AG09309 (cell line): Measurements from ENCODE around the gene ZNF555.

ENCODE experiments used
- DNase-seq: peaks from one replicate; pipeline ENCODE4 v3.0.0-alpha.2; 2010; ENCODE audit warnings: low read depth
- H3K4me3 ChIP-seq: 2 replicates; pipeline ENCODE4 v1.5.1; 2011; ENCODE audit warnings: mild to moderate bottlenecking, low read depth, low read length, moderate library complexity; ENCODE audit not compliant: control insufficient read depth
- CTCF ChIP-seq: IDR thresholded peaks from 2 replicates; pipeline ENCODE4 v1.5.1; 2011; ENCODE audit warnings: mild to moderate bottlenecking, low read depth, low read length, inconsistent platforms; ENCODE audit not compliant: insufficient read depth, control insufficient read depth; ENCODE audit errors: missing control alignments

ZNF555 gene

GRCh38 chr19:2846180-2846894, 5.1 kb downstream of the ZNF555 start:
- peak; percentile 8 for DNase-seq
- H3K4me3 ChIP-seq, result no peak overlapping the region
- no peak for TF ChIP-seq CTCF

- DNase-seq, result no peak
- H3K4me3 ChIP-seq, result no peak overlapping the region
- TF ChIP-seq CTCF, result no peak
Observed at GRCh38 chr19:2847507-2847906, 6.2 kb downstream of the ZNF555 start.

GRCh38 chr19:2848616-2849015, 7.3 kb downstream of the ZNF555 start:
- TF ChIP-seq CTCF, result no peak
- H3K4me3 ChIP-seq, result no peak overlapping the region
- DNase-seq, result peak; percentile 58

DNA sequence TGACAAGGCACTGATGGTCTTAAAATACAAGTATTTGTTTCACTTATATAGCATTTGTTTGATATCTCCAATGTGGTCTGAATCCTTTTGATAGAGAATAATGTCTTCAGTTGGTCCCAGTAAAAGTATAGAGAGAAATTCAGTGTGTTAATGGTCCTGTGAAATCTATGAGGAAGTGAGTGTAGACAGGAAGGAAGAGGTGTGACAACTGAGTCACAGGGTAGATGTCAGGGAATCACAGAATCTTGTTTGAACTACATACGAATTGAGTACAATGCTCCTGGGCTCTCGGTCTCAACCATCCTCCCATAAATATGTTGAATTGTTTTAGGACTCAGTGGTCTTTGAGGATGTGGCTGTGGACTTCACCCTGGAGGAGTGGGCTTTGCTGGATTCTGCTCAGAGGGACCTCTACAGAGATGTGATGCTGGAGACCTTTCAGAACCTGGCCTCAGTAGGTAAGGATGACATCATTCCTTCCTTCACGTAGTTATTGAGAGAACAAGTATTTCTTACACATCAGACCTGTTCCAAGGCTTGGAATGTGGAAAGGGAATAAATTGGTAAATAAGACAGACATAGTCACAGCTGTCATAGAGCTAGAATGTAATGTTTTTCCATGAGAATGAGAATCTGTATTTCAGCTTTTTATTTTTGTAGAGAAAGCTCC, 9.1 kb downstream of the ZNF555 start:
- DNase-seq, result no peak
- TF ChIP-seq CTCF, result no peak
- no peak overlapping the region for H3K4me3 ChIP-seq

- H3K4me3 ChIP-seq, result no peak overlapping the region
- TF ChIP-seq CTCF, result no peak
- no peak for DNase-seq
Observed at GRCh38 chr19:2852598-2852997, 11.3 kb downstream of the ZNF555 start.

DNA sequence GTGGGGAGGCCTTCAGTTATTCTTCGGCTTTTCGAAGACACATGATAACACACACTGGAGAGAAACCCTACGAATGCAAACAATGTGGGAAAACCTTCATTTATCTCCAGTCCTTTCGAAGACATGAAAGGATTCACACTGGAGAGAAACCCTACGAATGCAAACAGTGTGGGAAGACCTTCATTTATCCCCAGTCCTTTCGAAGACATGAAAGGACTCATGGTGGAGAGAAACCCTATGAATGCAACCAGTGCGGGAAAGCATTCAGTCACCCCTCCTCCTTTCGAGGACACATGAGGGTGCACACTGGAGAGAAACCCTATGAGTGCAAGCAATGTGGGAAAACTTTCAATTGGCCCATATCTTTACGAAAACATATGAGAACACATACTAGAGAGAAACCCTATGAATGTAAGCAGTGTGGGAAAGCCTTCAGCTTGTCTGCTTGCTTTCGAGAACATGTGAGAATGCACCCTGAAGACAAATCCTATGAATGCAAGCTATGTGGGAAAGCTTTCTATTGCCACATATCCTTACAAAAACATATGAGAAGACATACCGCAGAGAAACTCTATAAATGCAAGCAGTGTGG, 11.8 kb downstream of the ZNF555 start:
- DNase-seq, result no peak
- no peak overlapping the region for H3K4me3 ChIP-seq
- no peak for TF ChIP-seq CTCF
